ENCODE measurements around the gene PCSK5.

The PCSK5 gene

GRCh38 chr9:76115396-76115795 is 224.9 kb downstream of the PCSK5 start:
- DNase-seq (ENCODE audit: extremely low read depth, insufficient read length): no peak

GRCh38 chr9:76115982-76116646 is 225.6 kb downstream of the PCSK5 start:
- H3K27me3 ChIP-seq (replicated peaks; ENCODE audit: control insufficient read depth, insufficient read depth, low read length): no peaks in the 10 kb centered on the region
- DNase-seq (ENCODE audit: extremely low read depth, insufficient read length): no peak
- TF ChIP-seq, protein P1, sequence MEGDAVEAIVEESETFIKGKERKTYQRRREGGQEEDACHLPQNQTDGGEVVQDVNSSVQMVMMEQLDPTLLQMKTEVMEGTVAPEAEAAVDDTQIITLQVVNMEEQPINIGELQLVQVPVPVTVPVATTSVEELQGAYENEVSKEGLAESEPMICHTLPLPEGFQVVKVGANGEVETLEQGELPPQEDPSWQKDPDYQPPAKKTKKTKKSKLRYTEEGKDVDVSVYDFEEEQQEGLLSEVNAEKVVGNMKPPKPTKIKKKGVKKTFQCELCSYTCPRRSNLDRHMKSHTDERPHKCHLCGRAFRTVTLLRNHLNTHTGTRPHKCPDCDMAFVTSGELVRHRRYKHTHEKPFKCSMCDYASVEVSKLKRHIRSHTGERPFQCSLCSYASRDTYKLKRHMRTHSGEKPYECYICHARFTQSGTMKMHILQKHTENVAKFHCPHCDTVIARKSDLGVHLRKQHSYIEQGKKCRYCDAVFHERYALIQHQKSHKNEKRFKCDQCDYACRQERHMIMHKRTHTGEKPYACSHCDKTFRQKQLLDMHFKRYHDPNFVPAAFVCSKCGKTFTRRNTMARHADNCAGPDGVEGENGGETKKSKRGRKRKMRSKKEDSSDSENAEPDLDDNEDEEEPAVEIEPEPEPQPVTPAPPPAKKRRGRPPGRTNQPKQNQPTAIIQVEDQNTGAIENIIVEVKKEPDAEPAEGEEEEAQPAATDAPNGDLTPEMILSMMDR (IDR thresholded peaks at IDR 0.05; ENCODE audit: insufficient read depth, low read length, poor library complexity, severe bottlenecking): no peak
- no peaks in the 10 kb centered on the region for H3K36me3 ChIP-seq (ENCODE audit: control insufficient read depth, insufficient read depth, low read length)
- H3K4me3 ChIP-seq (replicated peaks; ENCODE audit: low read depth, low read length): no peak overlapping the region

More at GRCh38 chr9:76115396-76115795, 224.9 kb downstream of the PCSK5 start:
- no peaks in the 10 kb centered on the region for H3K27me3 ChIP-seq (replicated peaks; ENCODE audit: control insufficient read depth, insufficient read depth, low read length)
- TF ChIP-seq, protein P1 (IDR thresholded peaks at IDR 0.05; ENCODE audit: insufficient read depth, low read length, poor library complexity, severe bottlenecking): no peak
- no peaks in the 10 kb centered on the region for H3K36me3 ChIP-seq (ENCODE audit: control insufficient read depth, insufficient read depth, low read length)
- H3K4me3 ChIP-seq (replicated peaks; ENCODE audit: low read depth, low read length): no peak overlapping the region

DNA sequence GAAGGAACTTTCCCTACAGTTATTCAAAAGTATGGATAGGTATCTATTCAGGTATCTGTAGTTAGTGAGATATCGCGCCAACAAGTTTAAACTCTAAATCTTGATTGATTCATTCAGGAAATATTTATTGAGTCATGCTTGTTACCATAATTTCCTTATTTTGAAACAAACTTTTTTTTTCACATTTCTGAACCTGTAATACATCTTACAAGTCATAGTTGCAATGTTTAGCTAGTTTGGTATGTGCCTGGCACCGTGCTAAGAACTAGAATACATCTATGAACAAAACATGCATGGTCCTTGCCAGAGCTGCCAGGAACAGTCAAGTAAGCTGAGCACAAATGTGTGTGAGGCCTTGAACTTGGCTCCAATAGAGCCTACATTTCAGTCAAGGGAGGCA is 226.4 kb downstream of the PCSK5 start:
- TF ChIP-seq, protein P1 (IDR thresholded peaks at IDR 0.05; ENCODE audit: insufficient read depth, low read length, poor library complexity, severe bottlenecking): no peak
- no peak for DNase-seq (ENCODE audit: extremely low read depth, insufficient read length)

GRCh38 chr9:76127637-76128036 is 237.2 kb downstream of the PCSK5 start:
- no peak for DNase-seq (ENCODE audit: extremely low read depth, insufficient read length)
- TF ChIP-seq, protein P1 (IDR thresholded peaks at IDR 0.05; ENCODE audit: insufficient read depth, low read length, poor library complexity, severe bottlenecking): no peak

More for the DNA sequence above, 226.4 kb downstream of the PCSK5 start:
- H3K36me3 ChIP-seq (ENCODE audit: control insufficient read depth, insufficient read depth, low read length): no peaks in the 10 kb centered on the region
- H3K4me3 ChIP-seq (replicated peaks; ENCODE audit: low read depth, low read length): no peak overlapping the region
- no peaks in the 10 kb centered on the region for H3K27me3 ChIP-seq (replicated peaks; ENCODE audit: control insufficient read depth, insufficient read depth, low read length)

GRCh38 chr9:76135902-76136301 is 245.4 kb downstream of the PCSK5 start:
- TF ChIP-seq, protein P1 (IDR thresholded peaks at IDR 0.05; ENCODE audit: insufficient read depth, low read length, poor library complexity, severe bottlenecking): no peak
- no peaks in the 10 kb centered on the region for H3K36me3 ChIP-seq (ENCODE audit: control insufficient read depth, insufficient read depth, low read length)
- no peak overlapping the region for H3K4me3 ChIP-seq (replicated peaks; ENCODE audit: low read depth, low read length)
- H3K27me3 ChIP-seq (replicated peaks; ENCODE audit: control insufficient read depth, insufficient read depth, low read length): no peaks in the 10 kb centered on the region
- DNase-seq (ENCODE audit: extremely low read depth, insufficient read length): no peak

More at GRCh38 chr9:76127637-76128036, 237.2 kb downstream of the PCSK5 start:
- no peaks in the 10 kb centered on the region for H3K36me3 ChIP-seq (ENCODE audit: control insufficient read depth, insufficient read depth, low read length)
- no peaks in the 10 kb centered on the region; the same call in 1 of the 2 replicates for H3K27me3 ChIP-seq (replicated peaks; ENCODE audit: control insufficient read depth, insufficient read depth, low read length)
- no peak overlapping the region for H3K4me3 ChIP-seq (replicated peaks; ENCODE audit: low read depth, low read length)

Measured in GM06990 (cell line).